ENCODE results near the gene THSD7A.

GRCh38 chr7:11491811-11492210, 340.2 kb downstream of the THSD7A start:
- TF ChIP-seq, protein P1, sequence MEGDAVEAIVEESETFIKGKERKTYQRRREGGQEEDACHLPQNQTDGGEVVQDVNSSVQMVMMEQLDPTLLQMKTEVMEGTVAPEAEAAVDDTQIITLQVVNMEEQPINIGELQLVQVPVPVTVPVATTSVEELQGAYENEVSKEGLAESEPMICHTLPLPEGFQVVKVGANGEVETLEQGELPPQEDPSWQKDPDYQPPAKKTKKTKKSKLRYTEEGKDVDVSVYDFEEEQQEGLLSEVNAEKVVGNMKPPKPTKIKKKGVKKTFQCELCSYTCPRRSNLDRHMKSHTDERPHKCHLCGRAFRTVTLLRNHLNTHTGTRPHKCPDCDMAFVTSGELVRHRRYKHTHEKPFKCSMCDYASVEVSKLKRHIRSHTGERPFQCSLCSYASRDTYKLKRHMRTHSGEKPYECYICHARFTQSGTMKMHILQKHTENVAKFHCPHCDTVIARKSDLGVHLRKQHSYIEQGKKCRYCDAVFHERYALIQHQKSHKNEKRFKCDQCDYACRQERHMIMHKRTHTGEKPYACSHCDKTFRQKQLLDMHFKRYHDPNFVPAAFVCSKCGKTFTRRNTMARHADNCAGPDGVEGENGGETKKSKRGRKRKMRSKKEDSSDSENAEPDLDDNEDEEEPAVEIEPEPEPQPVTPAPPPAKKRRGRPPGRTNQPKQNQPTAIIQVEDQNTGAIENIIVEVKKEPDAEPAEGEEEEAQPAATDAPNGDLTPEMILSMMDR (IDR thresholded peaks at IDR 0.05), result no peak
- TF ChIP-seq JUN (CRISPR knock-in tag; IDR thresholded peaks at IDR 0.05) (no peak), ZNF416 (CRISPR knock-in tag; IDR thresholded peaks at IDR 0.05) (no peak), CREB1 (CRISPR knock-in tag; IDR thresholded peaks at IDR 0.05) (no peak), USF1 (CRISPR knock-in tag; IDR thresholded peaks at IDR 0.05) (no peak), ZNF263 (CRISPR knock-in tag; IDR thresholded peaks at IDR 0.05; ENCODE audit: low read depth) (no peak), ZSCAN18 (CRISPR knock-in tag; IDR thresholded peaks at IDR 0.05) (no peak), MXD4 (CRISPR knock-in tag; IDR thresholded peaks at IDR 0.05; ENCODE audit: borderline replicate concordance) (no peak), ELF4 (CRISPR knock-in tag; IDR thresholded peaks at IDR 0.05; ENCODE audit: low read depth) (no peak), ATF2 (CRISPR knock-in tag; IDR thresholded peaks at IDR 0.05; ENCODE audit: borderline replicate concordance, low read depth) (no peak), TEAD4 (CRISPR knock-in tag; IDR thresholded peaks at IDR 0.05) (no peak), ZNF121 (CRISPR knock-in tag; IDR thresholded peaks at IDR 0.05) (no peak)
- TF ChIP-seq, protein P2, sequence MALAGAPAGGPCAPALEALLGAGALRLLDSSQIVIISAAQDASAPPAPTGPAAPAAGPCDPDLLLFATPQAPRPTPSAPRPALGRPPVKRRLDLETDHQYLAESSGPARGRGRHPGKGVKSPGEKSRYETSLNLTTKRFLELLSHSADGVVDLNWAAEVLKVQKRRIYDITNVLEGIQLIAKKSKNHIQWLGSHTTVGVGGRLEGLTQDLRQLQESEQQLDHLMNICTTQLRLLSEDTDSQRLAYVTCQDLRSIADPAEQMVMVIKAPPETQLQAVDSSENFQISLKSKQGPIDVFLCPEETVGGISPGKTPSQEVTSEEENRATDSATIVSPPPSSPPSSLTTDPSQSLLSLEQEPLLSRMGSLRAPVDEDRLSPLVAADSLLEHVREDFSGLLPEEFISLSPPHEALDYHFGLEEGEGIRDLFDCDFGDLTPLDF (CRISPR knock-in tag; IDR thresholded peaks at IDR 0.05), result no peak
